Measurements from ENCODE around the gene MAPK9.

Gene MAPK9

DNA sequence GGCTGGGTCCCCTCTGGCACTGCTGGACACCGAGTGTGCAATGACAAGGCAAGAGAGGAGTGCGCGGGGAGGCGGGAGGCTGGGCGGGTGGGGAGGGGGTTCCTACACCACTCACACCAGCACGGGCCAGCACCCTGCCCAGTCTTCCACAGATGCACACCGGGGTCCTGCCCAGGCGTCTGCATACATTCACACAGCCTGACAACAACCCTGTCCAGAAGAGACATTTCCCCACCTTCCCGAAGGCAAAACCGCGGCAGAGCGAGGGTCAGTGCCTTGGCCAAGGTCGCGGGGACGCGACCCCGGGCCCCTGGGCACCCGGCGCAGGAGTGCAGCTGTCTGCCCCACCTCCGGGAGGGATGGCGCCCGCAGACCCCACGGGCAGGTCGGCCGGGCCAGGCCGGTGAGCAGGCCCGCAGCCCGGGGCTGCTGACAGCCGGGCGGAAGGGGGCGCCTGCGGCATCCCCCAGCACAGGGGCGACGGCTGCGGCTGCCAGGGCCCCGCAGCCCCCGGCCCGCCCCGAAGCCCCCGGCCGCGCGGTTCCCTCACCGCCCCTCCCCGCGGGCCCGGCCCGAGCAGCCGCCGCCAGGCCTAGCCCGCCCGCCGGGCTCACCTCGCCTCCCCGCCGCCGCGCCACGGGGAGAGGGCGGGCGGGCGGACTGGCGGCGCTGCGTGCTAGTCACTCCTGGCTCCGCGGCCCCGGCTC is 496 bp downstream of the MAPK9 start:
- DNase-seq: no peak

DNA sequence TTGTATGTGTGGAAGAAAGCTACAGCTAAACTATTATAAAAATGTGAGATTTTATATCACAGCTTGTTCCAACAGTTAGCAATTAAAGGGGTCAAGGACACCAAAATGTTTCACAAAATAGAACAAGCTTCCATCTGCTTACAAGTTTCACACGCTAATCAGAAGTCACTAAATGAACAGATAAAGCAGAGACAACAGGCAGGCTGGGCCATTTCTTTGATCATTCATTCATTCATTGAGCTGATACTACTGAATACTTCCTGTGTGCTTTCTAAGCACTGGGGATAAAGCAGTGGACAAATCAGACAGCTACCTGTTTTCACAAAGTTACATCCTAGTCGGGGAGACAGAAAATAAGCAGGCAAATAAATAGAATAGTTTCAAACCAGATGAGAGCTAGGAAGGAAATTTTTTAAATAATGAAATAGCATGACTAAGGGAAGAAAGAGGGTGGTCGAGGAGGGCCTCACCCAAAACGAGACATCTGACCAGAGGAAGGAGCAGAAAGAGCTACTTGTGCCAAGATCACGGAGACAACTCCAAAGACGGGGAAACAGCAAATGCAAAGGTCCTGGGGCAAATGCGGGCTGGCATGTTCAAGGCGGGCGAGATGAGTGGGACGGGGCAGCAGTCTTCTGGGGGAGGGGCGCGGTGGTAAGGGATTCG is 1.2 kb downstream of the MAPK9 start:
- no peak for DNase-seq

DNA sequence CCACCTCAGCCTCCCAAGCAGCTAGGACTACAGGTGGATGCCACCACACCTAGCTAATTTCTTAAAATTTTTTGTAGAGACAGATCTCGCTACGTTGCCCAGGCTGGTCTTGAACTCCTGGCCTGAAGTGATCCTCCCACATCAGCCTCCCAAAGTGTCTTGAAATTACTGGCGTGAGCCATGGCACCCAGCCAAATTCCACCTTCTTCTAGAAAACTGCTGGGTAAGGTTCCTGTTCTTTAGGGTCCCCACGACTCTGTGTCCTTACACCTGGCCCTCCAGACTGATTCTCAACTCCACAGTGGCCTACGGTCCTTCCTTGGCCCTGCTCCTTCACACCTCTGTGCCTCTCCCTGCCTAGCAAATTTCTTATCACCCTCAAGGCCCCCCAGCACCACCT is 1.9 kb downstream of the MAPK9 start:
- DNase-seq: no peak

DNA sequence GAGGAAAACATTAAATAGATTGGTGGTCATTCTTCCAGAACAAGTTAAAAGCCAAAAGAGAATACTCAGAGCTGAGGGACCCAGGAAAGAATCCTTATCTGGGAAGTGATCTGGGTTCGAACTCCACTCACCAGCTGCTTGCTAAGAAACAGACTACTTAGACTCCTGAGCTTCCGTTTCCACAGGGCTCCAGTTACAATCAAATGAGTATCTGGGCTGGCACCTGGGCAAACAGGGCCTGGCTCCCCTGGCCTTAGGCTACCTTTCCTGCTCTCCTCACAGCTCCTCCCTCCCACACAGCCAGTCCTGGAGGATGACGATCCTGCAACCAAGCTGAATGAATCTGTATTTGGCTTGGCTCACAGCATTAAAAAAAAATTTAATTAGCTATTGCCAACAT is 2.5 kb downstream of the MAPK9 start:
- no peak for DNase-seq

GRCh38 chr5:180287868-180288267 is 4.0 kb downstream of the MAPK9 start:
- DNase-seq: no peak

DNA sequence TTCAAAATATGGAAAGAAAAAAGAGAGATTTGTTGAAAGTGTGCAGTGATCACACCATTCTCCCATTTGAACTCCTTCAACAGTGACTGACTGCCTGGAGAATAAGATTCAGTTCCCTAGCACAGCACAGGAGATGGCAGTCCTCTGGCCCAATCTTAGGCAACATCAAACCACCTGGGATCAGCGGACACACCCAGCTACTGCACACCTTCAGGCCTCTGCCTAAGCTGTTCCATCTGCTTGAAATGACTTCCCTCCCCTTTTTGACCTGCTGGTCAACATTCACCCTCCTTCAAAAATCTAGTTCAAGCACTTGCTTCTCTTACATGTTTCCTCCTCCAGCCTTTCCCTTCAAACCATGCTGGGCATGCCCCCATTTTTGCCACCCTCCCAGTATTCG is 4.5 kb downstream of the MAPK9 start:
- DNase-seq: no peak

DNA sequence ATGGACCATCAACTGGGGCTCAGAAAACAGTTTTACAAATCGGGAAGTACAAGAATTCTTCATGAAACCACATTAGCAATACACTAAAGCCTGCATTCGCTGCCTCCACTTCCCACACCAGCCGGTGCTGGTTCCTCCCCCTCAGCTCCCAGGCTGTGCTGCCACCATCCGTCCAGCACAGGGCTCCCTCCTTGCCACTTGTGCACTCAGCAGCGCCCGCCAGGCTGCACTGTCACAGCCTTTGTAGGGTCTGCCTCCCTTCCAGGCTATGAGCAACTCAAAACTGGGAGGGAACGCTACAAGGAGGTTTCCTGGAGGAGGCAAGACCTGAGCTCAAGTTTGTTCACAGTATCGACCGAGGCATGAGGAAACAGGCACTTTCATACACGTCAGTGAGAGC is 7.7 kb downstream of the MAPK9 start:
- no peak for DNase-seq

DNA sequence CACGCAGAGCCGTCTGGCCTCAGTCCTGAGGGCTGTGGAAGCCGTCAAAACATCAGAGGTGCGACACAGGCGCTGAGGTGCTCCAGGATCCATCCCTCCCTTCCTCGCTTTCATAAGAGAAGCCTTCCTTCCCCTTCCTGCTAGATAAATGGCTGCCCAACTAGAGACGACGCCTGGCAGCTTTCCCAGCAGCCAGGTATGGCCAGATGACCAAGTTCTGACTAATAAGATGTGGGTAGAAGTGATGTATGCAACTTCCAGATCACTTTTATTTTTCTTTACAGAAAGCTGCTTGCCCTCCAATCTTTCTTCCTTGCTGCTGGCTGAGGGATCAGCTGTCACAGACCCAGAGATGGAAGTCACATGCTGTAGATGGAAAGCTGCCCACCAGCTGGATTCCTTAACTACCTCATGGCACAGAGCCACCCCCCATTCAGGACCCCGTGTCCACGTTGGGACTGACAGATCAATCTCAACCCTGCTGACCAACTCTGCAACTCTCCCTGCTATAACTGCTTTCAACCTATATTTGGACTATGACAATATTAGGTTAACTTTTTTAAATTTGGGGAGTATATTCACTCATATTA is 8.8 kb downstream of the MAPK9 start:
- DNase-seq: no peak

DNA sequence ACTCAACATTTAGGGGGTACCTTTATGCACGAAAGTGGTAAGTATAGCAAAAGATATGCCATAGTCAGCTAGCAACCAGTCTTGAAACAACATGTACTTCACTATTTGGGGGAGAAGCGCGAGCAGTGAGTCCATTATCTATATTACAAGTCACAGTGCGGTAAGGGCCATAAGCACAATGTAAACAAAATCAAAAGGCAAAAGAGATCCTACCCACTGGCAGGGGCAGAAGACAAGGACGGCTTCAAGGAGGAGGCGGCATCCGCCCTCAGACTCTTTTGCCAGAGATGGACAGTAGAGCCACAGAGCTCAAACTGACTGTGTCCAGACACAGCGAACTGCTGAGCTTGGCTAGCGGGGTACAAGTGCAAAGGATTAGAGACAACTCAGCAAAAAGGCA is 9.6 kb downstream of the MAPK9 start:
- no peak for DNase-seq

DNA sequence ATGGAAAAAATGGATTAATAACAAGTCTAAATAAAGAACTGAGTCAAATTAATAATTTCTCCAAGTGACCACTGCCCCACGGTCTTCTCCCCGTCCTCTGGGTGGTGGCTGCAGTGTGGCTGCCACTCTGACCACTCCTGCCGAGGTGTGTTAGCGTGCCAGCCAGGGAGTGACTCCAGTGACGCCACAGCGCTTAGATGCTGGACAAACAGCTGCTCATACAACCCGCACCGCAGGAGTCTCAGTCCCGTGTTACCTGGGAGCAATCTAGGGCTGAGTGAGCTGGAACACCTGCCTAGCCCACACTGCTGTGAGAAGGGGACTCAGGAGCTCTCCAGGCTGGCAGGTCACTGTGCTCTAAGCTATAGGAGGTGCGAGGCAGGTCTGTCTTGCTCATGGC is 10.2 kb downstream of the MAPK9 start:
- no peak for DNase-seq

GRCh38 chr5:180274695-180275094 is 17.2 kb downstream of the MAPK9 start:
- DNase-seq: no peak

GRCh38 chr5:180271221-180271620 is 20.7 kb downstream of the MAPK9 start:
- no peak for DNase-seq

DNA sequence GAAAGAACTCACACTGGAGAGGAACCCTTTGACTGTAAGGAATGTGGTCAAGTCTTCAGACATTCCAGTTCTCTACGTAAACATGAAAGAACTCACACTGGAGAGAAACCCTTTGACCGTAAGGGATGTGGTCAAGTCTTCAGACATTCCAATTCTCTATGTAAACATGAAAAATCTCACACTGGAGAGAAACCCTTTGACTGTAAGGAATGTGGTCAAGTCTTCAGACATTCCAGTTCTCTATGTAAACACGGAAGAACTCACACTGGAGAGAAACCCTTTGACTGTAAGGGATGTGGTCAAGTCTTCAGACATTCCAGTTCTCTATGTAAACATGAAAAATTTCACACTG is 32.6 kb downstream of the MAPK9 start:
- DNase-seq: no peak

GRCh38 chr5:180253036-180253824 is 38.7 kb downstream of the MAPK9 start:
- no peak for DNase-seq

GRCh38 chr5:180251887-180252286 is 40.0 kb downstream of the MAPK9 start:
- DNase-seq: no peak

DNA sequence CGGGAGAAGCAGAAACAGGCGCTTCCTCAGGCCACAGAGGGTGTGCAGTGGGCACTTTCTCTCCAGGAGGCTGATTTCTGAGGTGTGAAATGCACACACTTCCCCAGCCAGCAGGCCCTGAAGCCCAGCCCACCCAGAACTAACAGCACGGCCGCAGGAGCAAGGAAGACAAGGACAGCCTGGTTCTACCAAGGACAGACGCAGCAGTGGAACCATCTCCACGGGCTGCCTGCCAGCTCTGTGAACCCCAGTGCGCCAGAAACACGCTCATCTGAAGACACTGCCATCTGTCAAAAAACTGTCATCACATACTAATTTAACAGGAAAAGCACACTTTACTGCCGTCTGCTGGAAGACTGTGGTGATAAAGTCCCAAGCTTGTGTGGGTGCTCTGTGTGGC is 40.7 kb downstream of the MAPK9 start:
- DNase-seq: no peak

- no peak for DNase-seq
Measured at GRCh38 chr5:180250329-180250728, 41.6 kb downstream of the MAPK9 start.

DNA sequence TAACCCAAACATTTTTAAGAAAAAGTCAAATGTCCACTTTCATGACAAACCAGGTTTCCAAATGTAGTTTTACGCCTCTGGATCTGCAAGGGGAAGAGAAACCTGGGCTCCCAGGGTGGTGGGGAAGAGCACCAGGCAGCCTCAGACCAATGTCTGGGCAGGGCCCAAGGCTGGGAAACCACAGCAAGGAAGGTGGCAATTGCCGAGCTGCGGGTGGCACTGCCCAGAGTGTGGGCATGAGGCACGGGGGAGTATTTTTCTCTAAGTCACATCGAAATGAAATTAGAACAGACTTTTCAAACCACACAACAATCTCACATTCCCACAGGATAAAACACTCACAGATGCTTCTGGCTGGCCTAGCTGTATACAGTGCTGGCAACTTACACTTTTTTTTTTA is 50.3 kb downstream of the MAPK9 start:
- no peak for DNase-seq

DNA sequence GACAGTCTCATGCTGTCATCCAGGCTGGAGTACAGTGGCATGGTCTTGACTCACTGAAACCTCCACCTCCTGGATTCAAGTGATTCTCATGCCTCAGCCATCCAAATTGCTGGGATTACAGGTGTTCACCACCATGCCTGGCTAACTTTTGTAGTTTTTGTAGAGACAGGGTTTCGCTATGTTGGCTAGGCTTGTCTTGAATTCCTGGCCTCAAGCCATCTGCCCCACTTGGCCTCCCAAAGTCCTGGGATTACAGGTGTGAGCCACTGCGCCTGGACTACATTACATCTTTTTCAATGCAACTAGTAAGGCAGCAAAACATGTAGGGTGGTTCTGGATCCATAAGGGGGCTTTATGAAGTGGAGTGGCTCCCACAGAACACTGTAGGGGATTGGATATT is 53.3 kb downstream of the MAPK9 start:
- no peak for DNase-seq

- DNase-seq: no peak
Measured at GRCh38 chr5:180235846-180236245, 56.0 kb downstream of the MAPK9 start.

DNA sequence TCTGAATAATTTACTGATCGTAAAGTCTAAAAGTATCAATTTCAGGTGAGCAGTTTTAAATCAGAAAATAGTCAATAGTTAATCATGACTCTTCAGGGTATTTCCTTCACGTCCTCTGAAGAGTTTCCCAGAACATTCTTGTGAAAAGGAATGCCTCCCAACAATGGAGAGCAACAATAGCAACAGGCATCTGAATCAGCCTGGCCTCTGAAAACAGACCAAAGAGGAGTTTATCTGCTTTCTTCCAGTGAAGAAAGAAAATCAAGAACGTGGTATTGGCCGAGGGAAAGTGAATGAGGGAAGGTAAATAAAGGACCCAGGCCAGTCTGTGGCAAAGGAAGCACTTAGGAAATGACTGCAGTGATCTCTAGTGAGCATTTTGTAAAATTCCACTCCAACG is 56.8 kb downstream of the MAPK9 start:
- DNase-seq: no peak

GRCh38 chr5:180234271-180234670 is 57.6 kb downstream of the MAPK9 start:
- no peak for DNase-seq

DNA sequence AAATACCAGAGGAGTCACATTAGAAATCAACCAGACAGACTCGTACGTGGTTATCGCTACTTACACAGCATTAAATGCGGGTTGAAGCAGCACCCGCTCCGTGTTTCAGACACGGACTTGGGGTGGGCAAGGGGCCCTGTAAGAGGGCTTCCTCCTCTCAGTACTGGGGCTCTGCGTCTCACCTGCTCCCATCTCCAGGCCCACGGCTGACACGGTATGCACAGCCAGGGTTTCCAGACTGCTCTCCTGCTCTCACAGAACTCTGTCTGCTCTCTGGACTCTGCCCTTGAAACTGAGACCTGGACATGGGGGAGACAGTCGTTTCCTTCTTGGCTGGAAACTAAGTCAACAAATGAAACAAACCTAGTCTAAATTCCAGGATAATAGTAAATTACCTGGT is 58.2 kb downstream of the MAPK9 start:
- no peak for DNase-seq

DNA sequence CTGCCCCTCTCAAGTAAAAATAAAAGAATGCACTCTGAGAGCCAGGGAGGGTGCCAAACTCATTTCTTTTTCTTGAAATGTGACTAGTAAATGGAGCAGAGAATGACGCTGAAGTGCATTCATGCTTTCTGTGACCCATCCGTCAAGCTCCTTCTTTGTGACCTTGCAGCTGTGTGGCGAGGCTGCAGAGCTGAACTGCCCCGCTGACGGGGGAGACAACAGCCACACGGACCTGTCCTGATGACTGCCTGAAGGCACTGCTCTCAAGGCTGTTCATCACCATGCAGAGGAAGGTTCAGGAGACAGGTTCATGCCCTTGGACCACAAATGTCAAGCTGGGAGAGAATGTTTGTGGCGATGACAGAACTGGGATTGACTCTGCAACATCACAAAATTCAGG is 61.9 kb downstream of the MAPK9 start:
- DNase-seq: no peak

Measured in NCI-H2107 (cell line).